ENCODE measurements around the gene ATP6V1C2. TPM values are rescaled to one million over a fixed set of nuclear protein-coding genes. Genes with fewer than 3 reads are reported as not detected.

Gene ATP6V1C2
- total RNA-seq, 1 experiment from 2014 or later, result 2.0 TPM

DNA sequence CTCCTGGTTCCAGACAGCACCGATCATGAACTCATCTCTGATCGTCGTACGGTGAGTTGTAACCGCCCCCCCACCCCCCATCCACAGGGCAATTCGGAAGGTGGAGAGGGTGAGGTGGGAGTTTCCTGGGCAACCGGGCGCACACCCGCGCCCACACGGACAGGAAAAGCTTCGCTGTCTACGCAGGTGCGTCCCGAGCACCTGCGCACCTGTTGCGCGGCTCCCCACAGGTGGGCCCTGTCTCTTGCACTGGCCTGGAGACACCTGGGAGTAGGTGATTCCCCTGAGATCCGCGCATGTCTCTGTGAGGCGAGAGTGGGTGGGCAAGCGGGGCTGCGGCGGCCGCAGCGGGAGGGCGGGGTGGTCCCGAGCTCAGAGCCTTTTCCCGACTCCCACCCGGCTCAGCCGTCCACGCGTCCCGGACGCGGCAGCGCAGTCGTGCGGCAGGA lies 459 bp upstream of the ATP6V1C2 start:
- BruUV-seq (replicated peaks), result no TSS peak
- no peaks in the 10 kb centered on the region for H3K9me2 ChIP-seq (ENCODE audit: insufficient read depth)
- TF ChIP-seq SP1 (IDR thresholded peaks at IDR 0.05; ENCODE audit: low read depth) (no peak), EZH2 (IDR thresholded peaks at IDR 0.05) (no peak), ZNF274 (IDR thresholded peaks at IDR 0.05; ENCODE audit: low read depth, low read length) (no peak), REST (IDR thresholded peaks at IDR 0.05; ENCODE audit: low read depth) (no peak), CTCF (IDR thresholded peaks at IDR 0.05 in 2 of 3, conservative IDR thresholded peaks at IDR 0.05 in 1 of 3; ENCODE audit: borderline replicate concordance in 1 of 3, insufficient read depth in 1 of 3, low read depth in 2 of 3, low read length in 2 of 3) (no peak), YY1 (IDR thresholded peaks at IDR 0.05; ENCODE audit: extremely low read depth, insufficient replicate concordance, low read depth, low read length) (no peak), EZH2phosphoT487 (IDR thresholded peaks at IDR 0.05; ENCODE audit: borderline replicate concordance) (no peak), POLR2AphosphoS5 (IDR thresholded peaks at IDR 0.05; ENCODE audit: low read depth, low read length) (no peak), JUND (IDR thresholded peaks at IDR 0.05) (no peak), SIN3A (IDR thresholded peaks at IDR 0.05; ENCODE audit: low read depth) (no peak), RAD21 (IDR thresholded peaks at IDR 0.05; ENCODE audit: low read depth) (no peak), CBX3 (IDR thresholded peaks at IDR 0.05; ENCODE audit: low read depth) (no peak), FOSL1 (IDR thresholded peaks at IDR 0.05; ENCODE audit: low read depth) (no peak)
- TF ChIP-seq, protein P1, sequence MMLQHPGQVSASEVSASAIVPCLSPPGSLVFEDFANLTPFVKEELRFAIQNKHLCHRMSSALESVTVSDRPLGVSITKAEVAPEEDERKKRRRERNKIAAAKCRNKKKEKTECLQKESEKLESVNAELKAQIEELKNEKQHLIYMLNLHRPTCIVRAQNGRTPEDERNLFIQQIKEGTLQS (IDR thresholded peaks at IDR 0.05), result no peak
- TF ChIP-seq, protein P2, sequence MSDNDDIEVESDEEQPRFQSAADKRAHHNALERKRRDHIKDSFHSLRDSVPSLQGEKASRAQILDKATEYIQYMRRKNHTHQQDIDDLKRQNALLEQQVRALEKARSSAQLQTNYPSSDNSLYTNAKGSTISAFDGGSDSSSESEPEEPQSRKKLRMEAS (IDR thresholded peaks at IDR 0.05), result no peak
- CTCF ChIA-PET, result no interaction called here
- H3K79me2 ChIP-seq (ENCODE audit: insufficient read depth, low read length), result no peaks in the 10 kb centered on the region
- H3K9me3 ChIP-seq (ENCODE audit: control insufficient read depth in 1 of 2, insufficient read depth in 1 of 2, low read depth in 1 of 2, low read length in 2 of 2), result no peaks in the 10 kb centered on the region
- peaks cover 18 to 33% of the 10 kb centered on the region in 2 experiments for H3K4me1 ChIP-seq (ENCODE audit: control insufficient read depth in 1 of 2, insufficient read depth in 2 of 2, low read length in 2 of 2)
- H3K4me3 ChIP-seq (replicated peaks in 1 of 2; ENCODE audit: low read depth in 1 of 2, low read length in 2 of 2), result peak overlapping the region; percentile 20 to 58; a peak in 3 of 4 replicates
- no peak overlapping the region for H3K27ac ChIP-seq (ENCODE audit: low read depth, low read length)
- no peak overlapping the region for H3K9ac ChIP-seq (ENCODE audit: low read length)
- POLR2A ChIA-PET, result no interaction called here
- H3K36me3 ChIP-seq (ENCODE audit: control insufficient read depth in 1 of 2, insufficient read depth in 2 of 2, low read length in 2 of 2), result no peaks in the 10 kb centered on the region
- ATAC-seq, result no peak
- peak overlapping the region; percentile 87 for H3K4me2 ChIP-seq (ENCODE audit: low read length)
- intact Hi-C loops (cut with micrococcal nuclease), result no loop called here
- H3K27me3 ChIP-seq (ENCODE audit: insufficient read depth, low read length), result peaks cover 20% of the 10 kb centered on the region; the same call in 1 of the 2 replicates
- RAD21 ChIA-PET (ENCODE audit: low non-redundant PET in 1 of 2, low total read pairs in 2 of 2, uncharacterized antibody in 2 of 2, unreplicated experiment in 2 of 2), result no interaction called here
- H4K20me1 ChIP-seq (ENCODE audit: insufficient read depth), result no peaks in the 10 kb centered on the region
- H2AFZ ChIP-seq (ENCODE audit: low read depth, low read length, poor library complexity, severe bottlenecking), result no peak overlapping the region
- no peak for DNase-seq (ENCODE audit: low read depth, low spot score)

Data from HCT116 (cell line).